Tibial nerve (tissue), 4 donors: ENCODE data around the gene TMEM271. TPM values are rescaled to one million over a fixed set of nuclear protein-coding genes. Genes with fewer than 3 reads are reported as not detected.

Experiments
- DNase-seq, 2 donors: peaks; one replicate each; pipeline ENCODE4 v3.0.0-alpha.2; 2019; ENCODE audit warnings: low spot score in 2 of 2
- H3K27ac ChIP-seq, 4 donors: fragments of 200-600 bp; sonication (generic) in 3 of 4; one replicate each; pipeline ENCODE4 v1.5.1; 2017 to 2019; ENCODE audit warnings: mild to moderate bottlenecking in 1 of 4
- H3K27me3 ChIP-seq, 2 donors: fragments of 200-600 bp; sonication (generic) in 1 of 2; one replicate each; pipeline versions ENCODE4 v1.5.1 to v1.6.0; 2017 to 2019
- H3K36me3 ChIP-seq, 3 donors: fragments of 200-600 bp; sonication (generic); one replicate each; pipeline ENCODE4 v1.5.1; 2018 to 2019
- H3K4me1 ChIP-seq, 4 donors: fragments of 200-600 bp; sonication (generic) in 3 of 4; one replicate each; pipeline ENCODE4 v1.5.1; 2017 to 2019
- H3K4me3 ChIP-seq, 4 donors: fragments of 200-600 bp; sonication (generic) in 3 of 4; one replicate each; pipeline ENCODE4 v1.5.1; 2017 to 2019; ENCODE audit warnings: mild to moderate bottlenecking in 1 of 4, moderate library complexity in 1 of 4
- H3K9me3 ChIP-seq, 4 donors: fragments of 200-600 bp; sonication (generic) in 3 of 4; one replicate each; pipeline ENCODE4 v1.5.1; 2017 to 2019
- CTCF ChIP-seq, 5 experiments: fragments of 200-600 bp in 3 of 5; fragments of 450-650 bp in 2 of 5; sonication (generic) in 3 of 5; IDR thresholded peaks; one replicate each; pipeline ENCODE4 v1.5.1; 2016 to 2019; ENCODE audit warnings: antibody characterized with exemption in 5 of 5, mild to moderate bottlenecking in 3 of 5, moderate library complexity in 2 of 5
- EP300 ChIP-seq, 2 donors: sonication (generic); formaldehyde crosslinking; IDR thresholded peaks; one replicate each; pipeline ENCODE4 v1.6.1; 2017; ENCODE audit warnings: antibody characterized with exemption in 2 of 2, mild to moderate bottlenecking in 1 of 2
- POLR2A ChIP-seq, 2 donors: fragments of 450-650 bp; IDR thresholded peaks; one replicate each; pipeline ENCODE4 v1.6.1; 2017; ENCODE audit warnings: antibody characterized with exemption in 2 of 2, mild to moderate bottlenecking in 2 of 2, moderate library complexity in 2 of 2
- WGBS, 2 donors: methylation state at CpG; one replicate each; pipeline ENCODE4 v1.1.5; 2018; 5-methylcytosine and 5-hydroxymethylcytosine counted together
- total RNA-seq, 4 donors: library from RNA; depleted of rRNA; stranded (reverse); fragments of >200 nt; gene quantifications; one replicate each; pipeline ENCODE4 v1.1.0, GENCODE V29; 2016

TMEM271 gene
- total RNA-seq, 4 donors from 2014 or later: not detected

GRCh38 chr4:528296-528695 is 47.8 kb downstream of the TMEM271 start:
- Histone ChIP-seq H3K4me3 (no peak overlapping the region), H3K36me3 (peaks cover 0 to 98% (median 0%) of the 10 kb centered on the region in 3 donors), H3K4me1 (no peaks in the 10 kb centered on the region), H3K9me3 (no peaks in the 10 kb centered on the region), H3K27me3 (no peaks in the 10 kb centered on the region), H3K27ac (no peak overlapping the region)
- WGBS, 2 donors: 88 to 94% methylated on average over 8 to 10 of the region's 10 CpGs
- TF ChIP-seq EP300 (IDR thresholded peaks at IDR 0.05): no peak
- no peak for TF ChIP-seq CTCF (IDR thresholded peaks at IDR 0.05)
- no peak for DNase-seq

GRCh38 chr4:526971-527460 is 49.1 kb downstream of the TMEM271 start:
- WGBS, 2 donors: 96 to 97% methylated on average over 21 of the region's 21 CpGs
- TF ChIP-seq CTCF (IDR thresholded peaks at IDR 0.05) (no peak), POLR2A (IDR thresholded peaks at IDR 0.05) (no peak), EP300 (IDR thresholded peaks at IDR 0.05) (no peak)
- Histone ChIP-seq H3K4me1 (no peaks in the 10 kb centered on the region), H3K27ac (no peak overlapping the region), H3K36me3 (peaks cover 0 to 98% (median 2%) of the 10 kb centered on the region in 3 donors), H3K27me3 (no peaks in the 10 kb centered on the region), H3K4me3 (no peak overlapping the region), H3K9me3 (no peaks in the 10 kb centered on the region)
- no peak for DNase-seq

- no peak overlapping the region for H3K27ac ChIP-seq
Measured at GRCh38 chr4:526189-526909, 49.7 kb downstream of the TMEM271 start.

GRCh38 chr4:525660-526059 is 50.4 kb downstream of the TMEM271 start:
- 94% methylated on average over 15 of the region's 15 CpGs for WGBS, 2 donors
- H3K27ac ChIP-seq: no peak overlapping the region
- DNase-seq: no peak
- H3K27me3 ChIP-seq: no peaks in the 10 kb centered on the region
- no peak for TF ChIP-seq CTCF (IDR thresholded peaks at IDR 0.05)
- TF ChIP-seq EP300 (IDR thresholded peaks at IDR 0.05): no peak
- no peak for TF ChIP-seq POLR2A (IDR thresholded peaks at IDR 0.05)
- no peaks in the 10 kb centered on the region for H3K4me1 ChIP-seq
- no peaks in the 10 kb centered on the region for H3K9me3 ChIP-seq
- peaks cover 0 to 98% (median 4%) of the 10 kb centered on the region in 3 donors for H3K36me3 ChIP-seq
- H3K4me3 ChIP-seq: no peak overlapping the region

More at GRCh38 chr4:526189-526909, 49.7 kb downstream of the TMEM271 start:
- peaks cover 0 to 98% (median 4%) of the 10 kb centered on the region in 3 donors for H3K36me3 ChIP-seq
- H3K4me1 ChIP-seq: no peaks in the 10 kb centered on the region
- 94% methylated on average over 22 of the region's 22 CpGs for WGBS, 2 donors
- no peak overlapping the region for H3K4me3 ChIP-seq
- DNase-seq: no peak
- TF ChIP-seq POLR2A (IDR thresholded peaks at IDR 0.05): no peak
- TF ChIP-seq EP300 (IDR thresholded peaks at IDR 0.05): no peak
- no peak for TF ChIP-seq CTCF (IDR thresholded peaks at IDR 0.05)
- H3K27me3 ChIP-seq: no peaks in the 10 kb centered on the region
- H3K9me3 ChIP-seq: no peaks in the 10 kb centered on the region

GRCh38 chr4:524196-524595 is 51.9 kb downstream of the TMEM271 start:
- WGBS, 2 donors: 84 to 85% methylated on average over 15 of the region's 15 CpGs
- Histone ChIP-seq H3K9me3 (no peaks in the 10 kb centered on the region), H3K36me3 (peaks cover 0 to 98% (median 4%) of the 10 kb centered on the region in 3 donors), H3K27ac (no peak overlapping the region), H3K4me3 (no peak overlapping the region), H3K4me1 (no peaks in the 10 kb centered on the region), H3K27me3 (no peaks in the 10 kb centered on the region)
- no peak for DNase-seq
- TF ChIP-seq CTCF (IDR thresholded peaks at IDR 0.05) (no peak), POLR2A (IDR thresholded peaks at IDR 0.05) (no peak), EP300 (IDR thresholded peaks at IDR 0.05) (no peak)
